ENCODE results near the gene RAI2.

Gene RAI2

GRCh38 chrX:17813277-17813676, 47.8 kb downstream of the RAI2 start:
- CTCF ChIA-PET, result interaction anchor here (1.5 to 1.6 kb wide), 2 partner anchors 20 to 564 kb away, joined by 4 to 5 read pairs; no protein-coding TSS in a partner anchor

GRCh38 chrX:17812763-17813162, 48.3 kb downstream of the RAI2 start:
- TF ChIP-seq CTCF (IDR thresholded peaks at IDR 0.05; ENCODE audit: control extremely low read depth, extremely low read depth, low read depth, missing control alignments), result no peak
- POLR2A ChIA-PET, result no interaction called here
- DNase-seq (ENCODE audit: extremely low spot score), result no peak
- CTCF ChIA-PET, result interaction anchor here (0.7 to 1.6 kb wide), 3 partner anchors 10 to 565 kb away, joined by 3 to 5 read pairs (median 4); no protein-coding TSS in a partner anchor

More at GRCh38 chrX:17813277-17813676, 47.8 kb downstream of the RAI2 start:
- no peak for DNase-seq (ENCODE audit: extremely low spot score)
- POLR2A ChIA-PET, result no interaction called here
- TF ChIP-seq CTCF (IDR thresholded peaks at IDR 0.05; ENCODE audit: control extremely low read depth, extremely low read depth, low read depth, missing control alignments), result no peak

- POLR2A ChIA-PET, result no interaction called here
- DNase-seq (ENCODE audit: extremely low spot score), result no peak
- TF ChIP-seq CTCF (IDR thresholded peaks at IDR 0.05; ENCODE audit: control extremely low read depth, extremely low read depth, low read depth, missing control alignments), result no peak
- CTCF ChIA-PET, result no interaction called here
Measured at GRCh38 chrX:17809984-17810383, 51.1 kb downstream of the RAI2 start.

GRCh38 chrX:17809273-17809672, 51.8 kb downstream of the RAI2 start:
- no peak for TF ChIP-seq CTCF (IDR thresholded peaks at IDR 0.05; ENCODE audit: control extremely low read depth, extremely low read depth, low read depth, missing control alignments)
- ChIA-PET CTCF (no interaction called here), POLR2A (no interaction called here)
- no peak for DNase-seq (ENCODE audit: extremely low spot score)

- CTCF ChIA-PET, result no interaction called here
- DNase-seq (ENCODE audit: extremely low spot score), result no peak
- POLR2A ChIA-PET, result no interaction called here
- TF ChIP-seq CTCF (IDR thresholded peaks at IDR 0.05; ENCODE audit: control extremely low read depth, extremely low read depth, low read depth, missing control alignments), result no peak
Measured at GRCh38 chrX:17805120-17805519, 56.0 kb downstream of the RAI2 start.

GRCh38 chrX:17803449-17803848, 57.6 kb downstream of the RAI2 start:
- ChIA-PET CTCF (no interaction called here), POLR2A (no interaction called here)
- TF ChIP-seq CTCF (IDR thresholded peaks at IDR 0.05; ENCODE audit: control extremely low read depth, extremely low read depth, low read depth, missing control alignments), result no peak
- DNase-seq (ENCODE audit: extremely low spot score), result no peak

GRCh38 chrX:17802756-17803155, 58.3 kb downstream of the RAI2 start:
- DNase-seq (ENCODE audit: extremely low spot score), result no peak
- CTCF ChIA-PET, result no interaction called here
- TF ChIP-seq CTCF (IDR thresholded peaks at IDR 0.05; ENCODE audit: control extremely low read depth, extremely low read depth, low read depth, missing control alignments), result no peak

More at GRCh38 chrX:17802756-17803155, 58.3 kb downstream of the RAI2 start:
- POLR2A ChIA-PET, result no interaction called here
